Measurements from ENCODE around the gene KRT80. TPM values are rescaled to one million over a fixed set of nuclear protein-coding genes. Genes with fewer than 3 reads are reported as not detected.
A peak's percentile ranks its signal among the peaks of the same experiment; 100 is the strongest.

The KRT80 gene
- total RNA-seq, 1 donor from 2014 or later, result not detected

GRCh38 chr12:52202361-52203078 is 10.7 kb upstream of the KRT80 start:
- H3K4me1 Mint-ChIP-seq, result peaks cover 15% of the 10 kb centered on the region

GRCh38 chr12:52201451-52201839 is 9.6 kb upstream of the KRT80 start:
- Mint-ChIP-seq H3K36me3 (ENCODE audit: low read depth) (no peaks in the 10 kb centered on the region), H3K27ac (ENCODE audit: unreplicated experiment) (peak overlapping the region; percentile 68), H3K4me3 (no peak overlapping the region), H3K27me3 (ENCODE audit: low read depth) (peaks cover 7% of the 10 kb centered on the region), H3K4me1 (peaks cover 15% of the 10 kb centered on the region), H3K9me3 (no peaks in the 10 kb centered on the region)
- no peak for DNase-seq (ENCODE audit: low read depth, low spot score)
- no peak for TF ChIP-seq CTCF (conservative IDR thresholded peaks at IDR 0.05)

More at GRCh38 chr12:52202361-52203078, 10.7 kb upstream of the KRT80 start:
- Mint-ChIP-seq H3K4me3 (no peak overlapping the region), H3K27ac (ENCODE audit: unreplicated experiment) (peak overlapping the region; percentile 96), H3K36me3 (ENCODE audit: low read depth) (no peaks in the 10 kb centered on the region), H3K9me3 (no peaks in the 10 kb centered on the region), H3K27me3 (ENCODE audit: low read depth) (peaks cover 7% of the 10 kb centered on the region)
- no peak for DNase-seq (ENCODE audit: low read depth, low spot score)
- TF ChIP-seq CTCF (conservative IDR thresholded peaks at IDR 0.05), result no peak

GRCh38 chr12:52200781-52201450 is 9.1 kb upstream of the KRT80 start:
- Mint-ChIP-seq H3K27ac (ENCODE audit: unreplicated experiment) (peak overlapping the region; percentile 83), H3K4me3 (no peak overlapping the region), H3K36me3 (ENCODE audit: low read depth) (no peaks in the 10 kb centered on the region), H3K27me3 (ENCODE audit: low read depth) (peaks cover 7% of the 10 kb centered on the region), H3K9me3 (no peaks in the 10 kb centered on the region), H3K4me1 (peaks cover 15% of the 10 kb centered on the region)
- TF ChIP-seq CTCF (conservative IDR thresholded peaks at IDR 0.05), result no peak
- no peak for DNase-seq (ENCODE audit: low read depth, low spot score)

GRCh38 chr12:52200086-52200780 is 8.4 kb upstream of the KRT80 start:
- Mint-ChIP-seq H3K9me3 (no peaks in the 10 kb centered on the region), H3K4me1 (peaks cover 15% of the 10 kb centered on the region), H3K36me3 (ENCODE audit: low read depth) (no peaks in the 10 kb centered on the region), H3K27me3 (ENCODE audit: low read depth) (peaks cover 7% of the 10 kb centered on the region), H3K4me3 (no peak overlapping the region), H3K27ac (ENCODE audit: unreplicated experiment) (peak overlapping the region; percentile 50)
- DNase-seq (ENCODE audit: low read depth, low spot score), result no peak
- no peak for TF ChIP-seq CTCF (conservative IDR thresholded peaks at IDR 0.05)

GRCh38 chr12:52199294-52199919 is 7.6 kb upstream of the KRT80 start:
- Mint-ChIP-seq H3K9me3 (no peaks in the 10 kb centered on the region), H3K4me3 (no peak overlapping the region), H3K27me3 (ENCODE audit: low read depth) (peaks cover 7% of the 10 kb centered on the region), H3K36me3 (ENCODE audit: low read depth) (no peaks in the 10 kb centered on the region), H3K4me1 (peaks cover 15% of the 10 kb centered on the region), H3K27ac (ENCODE audit: unreplicated experiment) (peak overlapping the region; percentile 71)
- DNase-seq (ENCODE audit: low read depth, low spot score), result no peak
- no peak for TF ChIP-seq CTCF (conservative IDR thresholded peaks at IDR 0.05)

All from neural crest cell (in vitro differentiated cells).